Measurements from ENCODE around the gene ANAPC4. TPM values are rescaled to one million over a fixed set of nuclear protein-coding genes. Genes with fewer than 3 reads are reported as not detected.

ANAPC4 gene
- polyA plus RNA-seq, 2 of the 4 experiments (the other 2 are of a cell fraction): 15.7 to 21.2 TPM

- no peak for FAIRE-seq
- Histone ChIP-seq H3K4me2 (no peak overlapping the region), H3K4me3 (no peak overlapping the region), H3K27ac (no peak overlapping the region), H3K4me1 (no peaks in the 10 kb centered on the region), H3K9me3 (no peaks in the 10 kb centered on the region)
- 58% methylated on average over 5 of the region's 5 CpGs for WGBS (ENCODE audit: missing lambda C conversion rate)
- ATAC-seq: no peak
- no peak for TF ChIP-seq POLR2A (IDR thresholded peaks at IDR 0.05; ENCODE audit: low read length)
- TF ChIP-seq ESRRA (IDR thresholded peaks at IDR 0.05; ENCODE audit: borderline replicate concordance, low read length): no peak
- no peak for TF ChIP-seq CTCF (IDR thresholded peaks at IDR 0.05)
- TF ChIP-seq ELK1 (IDR thresholded peaks at IDR 0.05; ENCODE audit: low read depth, low read length): no peak
- no peak for TF ChIP-seq RNF2 (IDR thresholded peaks at IDR 0.05; ENCODE audit: borderline replicate concordance, low read depth)
- TF ChIP-seq ZSCAN20 (CRISPR knock-in tag; IDR thresholded peaks at IDR 0.05): no peak
- TF ChIP-seq HOXA7 (CRISPR knock-in tag; IDR thresholded peaks at IDR 0.05): no peak
- TF ChIP-seq EP300 (IDR thresholded peaks at IDR 0.05): no peak
- TF ChIP-seq PHF8 (IDR thresholded peaks at IDR 0.05; ENCODE audit: borderline replicate concordance, low read depth): no peak
- no peak for TF ChIP-seq ZNF302 (CRISPR knock-in tag; IDR thresholded peaks at IDR 0.05)
- TF ChIP-seq CBX2 (IDR thresholded peaks at IDR 0.05; ENCODE audit: borderline replicate concordance, low read depth): no peak
- no peak for TF ChIP-seq ZC3H11A (IDR thresholded peaks at IDR 0.05)
- TF ChIP-seq KDM1A (IDR thresholded peaks at IDR 0.05; ENCODE audit: low read depth): no peak
- no peak for TF ChIP-seq SMC3 (IDR thresholded peaks at IDR 0.05)
- no peak for TF ChIP-seq NR3C1 (IDR thresholded peaks at IDR 0.05)
- no peak for TF ChIP-seq HEYL (CRISPR knock-in tag; IDR thresholded peaks at IDR 0.05)
- no peak for TF ChIP-seq CEBPB (IDR thresholded peaks at IDR 0.05)
- TF ChIP-seq CHD2 (IDR thresholded peaks at IDR 0.05; ENCODE audit: low read length, partially characterized antibody): no peak
- CTCF ChIA-PET: interaction anchor here (0.6 to 10.8 kb wide), 2 partner anchors 86 to 319 kb away, joined by 3 to 207 read pairs; no protein-coding TSS in a partner anchor
- POLR2A ChIA-PET: no interaction called here
- no peak for DNase-seq (ENCODE audit: low read depth in 1 of 2, low spot score in 1 of 2)
These were observed 71.5 kb downstream of the ANAPC4 start for GRCh38 chr4:25448379-25449109.

- H3K27ac ChIP-seq: no peak overlapping the region
- no peak for DNase-seq (ENCODE audit: low read depth in 1 of 2, low spot score in 1 of 2)
- H3K4me1 ChIP-seq: no peaks in the 10 kb centered on the region
- no peak overlapping the region for H3K4me3 ChIP-seq
- no peak overlapping the region for H3K4me2 ChIP-seq
- POLR2A ChIA-PET: no interaction called here
- no peak for TF ChIP-seq RARB (CRISPR knock-in tag; IDR thresholded peaks at IDR 0.05)
- no peak for TF ChIP-seq EHF (CRISPR knock-in tag; IDR thresholded peaks at IDR 0.05)
- no peak for TF ChIP-seq ZFP36 (IDR thresholded peaks at IDR 0.05; ENCODE audit: borderline replicate concordance, partially characterized antibody)
- TF ChIP-seq SMC3 (IDR thresholded peaks at IDR 0.05): no peak
- TF ChIP-seq CHD2 (IDR thresholded peaks at IDR 0.05; ENCODE audit: low read length, partially characterized antibody): no peak
- no peak for TF ChIP-seq CBX8 (IDR thresholded peaks at IDR 0.05)
- TF ChIP-seq HEYL (CRISPR knock-in tag; IDR thresholded peaks at IDR 0.05): no peak
- no peak for TF ChIP-seq FOSB (CRISPR knock-in tag; IDR thresholded peaks at IDR 0.05)
- no peak for TF ChIP-seq KDM5A (IDR thresholded peaks at IDR 0.05)
- no peak for TF ChIP-seq MAX (IDR thresholded peaks at IDR 0.05)
- H3K9me3 ChIP-seq: no peaks in the 10 kb centered on the region
- FAIRE-seq: no peak
- CTCF ChIA-PET: interaction anchor here (1.7 to 10.8 kb wide), 2 partner anchors 8 to 318 kb away, joined by 6 to 207 read pairs; no protein-coding TSS in a partner anchor
- no peak for ATAC-seq
- 81% methylated on average over 5 of the region's 5 CpGs for WGBS (ENCODE audit: missing lambda C conversion rate)
These were observed 72.2 kb downstream of the ANAPC4 start for GRCh38 chr4:25449270-25449669.
